BJ (cell line): ENCODE results near the gene PPP1R9A. TPM values are rescaled to one million over a fixed set of nuclear protein-coding genes. Genes with fewer than 3 reads are reported as not detected.

Experiments used
- CTCF ChIA-PET: fragments of 350-600 bp; formaldehyde crosslinking; extraction: SDS; loops from one replicate; lab custom pipeline; 2021; ENCODE audit warnings: antibody characterized with exemption, inconsistent platforms; lab: Yijun Ruan, JAX
- POLR2A ChIA-PET: fragments of 300-600 bp; sonication (Branson Sonifier 250); formaldehyde crosslinking; extraction: SDS; loops from one replicate; lab custom pipeline; 2021; ENCODE audit warnings: antibody characterized with exemption; lab: Charles Lee
- DNase-seq: peaks from one replicate; pipeline ENCODE4 v3.0.0-alpha.2; 2011; ENCODE audit warnings: low read depth
- H3K27me3 ChIP-seq: 2 replicates; pipeline ENCODE4 v1.6.0; 2011; ENCODE audit warnings: low read length; ENCODE audit not compliant: control insufficient read depth, insufficient read depth
- H3K36me3 ChIP-seq: 2 replicates; pipeline ENCODE4 v1.5.1; 2011; ENCODE audit warnings: low read length; ENCODE audit not compliant: control insufficient read depth, insufficient read depth
- H3K4me3 ChIP-seq: 2 replicates; pipeline ENCODE4 v1.5.1; 2011; ENCODE audit warnings: low read depth, mild to moderate bottlenecking, control low read depth, low read length
- polyA plus RNA-seq: library from polyadenylated mRNA; depleted of rRNA; stranded (reverse); fragments of >200 nt; gene quantifications from 2 replicates; pipeline ENCODE4 v1.2.3, GENCODE V29; 2011
- TF ChIP-seq, protein P1 (sequence below): IDR thresholded peaks from 2 replicates; pipeline ENCODE4 v1.5.1; 2011; ENCODE audit warnings: low read depth, mild to moderate bottlenecking, control low read depth, inconsistent platforms, low read length, moderate library complexity; ENCODE audit not compliant: insufficient read depth

The PPP1R9A gene
- polyA plus RNA-seq, 1 experiment, result 0.09 TPM

DNA sequence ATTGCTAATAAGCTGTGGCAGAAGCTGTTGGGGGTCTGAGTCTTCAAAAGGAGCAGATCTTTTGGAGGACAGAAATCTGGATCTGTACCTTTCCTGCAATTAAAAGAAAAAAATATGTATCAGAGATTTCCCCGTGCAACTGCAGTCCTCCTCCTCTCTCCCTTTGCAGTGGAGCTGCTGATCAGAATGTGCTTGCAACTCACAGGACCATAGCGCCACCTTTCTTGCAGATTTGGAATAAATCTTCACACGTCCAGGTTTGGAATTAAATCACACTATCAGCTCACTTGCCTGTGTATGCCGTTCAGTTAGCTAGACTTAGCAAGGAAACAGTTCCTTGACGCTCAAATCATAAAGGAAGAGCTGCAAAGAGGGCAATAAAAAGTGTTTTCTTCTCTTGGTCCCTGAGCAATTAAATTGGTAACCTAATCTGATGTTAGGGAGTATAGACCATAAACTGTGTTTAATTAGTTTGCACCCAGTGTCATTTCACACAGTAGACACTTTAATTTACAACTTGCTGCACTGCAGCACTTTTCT lies 339.5 kb downstream of the PPP1R9A start:
- DNase-seq, result peak; percentile 6
- Histone ChIP-seq H3K4me3 (no peak overlapping the region), H3K36me3 (no peaks in the 10 kb centered on the region), H3K27me3 (no peaks in the 10 kb centered on the region)
- TF ChIP-seq, protein P1, sequence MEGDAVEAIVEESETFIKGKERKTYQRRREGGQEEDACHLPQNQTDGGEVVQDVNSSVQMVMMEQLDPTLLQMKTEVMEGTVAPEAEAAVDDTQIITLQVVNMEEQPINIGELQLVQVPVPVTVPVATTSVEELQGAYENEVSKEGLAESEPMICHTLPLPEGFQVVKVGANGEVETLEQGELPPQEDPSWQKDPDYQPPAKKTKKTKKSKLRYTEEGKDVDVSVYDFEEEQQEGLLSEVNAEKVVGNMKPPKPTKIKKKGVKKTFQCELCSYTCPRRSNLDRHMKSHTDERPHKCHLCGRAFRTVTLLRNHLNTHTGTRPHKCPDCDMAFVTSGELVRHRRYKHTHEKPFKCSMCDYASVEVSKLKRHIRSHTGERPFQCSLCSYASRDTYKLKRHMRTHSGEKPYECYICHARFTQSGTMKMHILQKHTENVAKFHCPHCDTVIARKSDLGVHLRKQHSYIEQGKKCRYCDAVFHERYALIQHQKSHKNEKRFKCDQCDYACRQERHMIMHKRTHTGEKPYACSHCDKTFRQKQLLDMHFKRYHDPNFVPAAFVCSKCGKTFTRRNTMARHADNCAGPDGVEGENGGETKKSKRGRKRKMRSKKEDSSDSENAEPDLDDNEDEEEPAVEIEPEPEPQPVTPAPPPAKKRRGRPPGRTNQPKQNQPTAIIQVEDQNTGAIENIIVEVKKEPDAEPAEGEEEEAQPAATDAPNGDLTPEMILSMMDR, result peak; percentile 69
- ChIA-PET POLR2A (no interaction called here), CTCF (interaction anchor here (0.6 to 2.8 kb wide), 18 partner anchors 8 to 958 kb away, joined by 3 to 22 read pairs (median 4); no protein-coding TSS in a partner anchor)

DNA sequence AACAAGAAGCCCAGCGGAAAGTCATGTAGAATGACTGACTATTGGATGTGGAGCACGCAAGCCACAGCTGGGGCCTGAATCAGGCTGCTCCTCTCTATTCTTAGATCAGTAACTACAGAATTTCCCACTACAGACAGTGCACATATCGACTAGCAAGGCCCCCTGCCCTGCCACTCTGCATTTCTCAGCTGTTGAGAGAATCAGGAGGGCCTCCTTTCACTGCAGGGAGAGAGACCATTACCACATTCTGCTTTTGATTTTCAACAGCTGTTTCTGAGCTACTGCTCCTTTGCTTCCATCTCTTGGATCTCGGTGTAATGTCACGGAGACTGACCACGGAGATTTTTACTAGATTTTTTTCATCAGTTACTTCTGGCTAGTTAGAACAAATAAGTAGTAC lies 343.2 kb downstream of the PPP1R9A start:
- no peak overlapping the region for H3K4me3 ChIP-seq
- H3K27me3 ChIP-seq, result no peaks in the 10 kb centered on the region
- CTCF ChIA-PET, result interaction anchor here (1.4 kb wide), 1 partner anchor 801 kb away, joined by 3 read pairs; no protein-coding TSS in a partner anchor
- H3K36me3 ChIP-seq, result no peaks in the 10 kb centered on the region
- TF ChIP-seq, protein P1, result no peak
- no peak for DNase-seq
- POLR2A ChIA-PET, result no interaction called here

DNA sequence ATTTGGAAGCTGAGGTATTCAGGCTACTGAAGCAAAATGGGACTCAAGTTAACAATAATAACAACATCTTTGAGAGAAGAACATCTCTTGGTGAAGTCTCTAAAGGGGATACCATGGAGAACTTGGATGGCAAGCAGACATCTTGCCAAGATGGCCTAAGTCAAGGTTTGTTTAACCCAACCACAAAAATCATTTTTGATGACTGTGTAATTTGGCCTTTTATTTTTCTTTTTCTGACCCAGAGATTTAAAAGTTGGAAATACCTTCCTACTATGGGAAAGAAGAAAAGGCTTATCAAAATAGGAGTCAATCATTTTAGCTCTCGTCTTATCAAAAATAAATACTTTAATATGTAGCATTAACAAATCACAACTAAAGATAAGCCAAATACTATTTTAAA lies 344.6 kb downstream of the PPP1R9A start:
- no peak for DNase-seq
- POLR2A ChIA-PET, result no interaction called here
- CTCF ChIA-PET, result no interaction called here
- Histone ChIP-seq H3K36me3 (no peaks in the 10 kb centered on the region), H3K4me3 (no peak overlapping the region), H3K27me3 (no peaks in the 10 kb centered on the region)
- TF ChIP-seq, protein P1, result no peak

DNA sequence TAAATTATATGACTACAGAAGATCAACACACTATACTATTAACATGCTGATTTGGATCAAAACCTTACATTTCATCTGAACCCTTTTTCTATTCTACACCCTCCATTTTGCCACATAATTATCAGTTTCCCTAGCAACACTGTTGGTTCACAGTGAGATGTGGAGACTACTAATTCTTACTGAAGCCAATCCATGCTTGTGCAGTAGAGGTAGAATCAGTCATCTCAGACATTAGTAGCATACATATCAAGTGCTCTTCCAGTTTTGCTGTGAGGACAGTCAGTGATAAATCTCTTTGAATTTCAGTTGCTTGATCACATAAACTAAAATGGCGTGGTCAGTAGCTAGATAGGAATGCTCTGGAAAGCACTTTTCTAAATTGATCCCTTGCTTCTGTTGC lies 346.6 kb downstream of the PPP1R9A start:
- Histone ChIP-seq H3K36me3 (no peaks in the 10 kb centered on the region), H3K4me3 (no peak overlapping the region), H3K27me3 (no peaks in the 10 kb centered on the region)
- ChIA-PET CTCF (interaction anchor here (0.6 kb wide), 1 partner anchor 224 kb away, joined by 3 read pairs; no protein-coding TSS in a partner anchor), POLR2A (no interaction called here)
- TF ChIP-seq, protein P1, result no peak
- no peak for DNase-seq

DNA sequence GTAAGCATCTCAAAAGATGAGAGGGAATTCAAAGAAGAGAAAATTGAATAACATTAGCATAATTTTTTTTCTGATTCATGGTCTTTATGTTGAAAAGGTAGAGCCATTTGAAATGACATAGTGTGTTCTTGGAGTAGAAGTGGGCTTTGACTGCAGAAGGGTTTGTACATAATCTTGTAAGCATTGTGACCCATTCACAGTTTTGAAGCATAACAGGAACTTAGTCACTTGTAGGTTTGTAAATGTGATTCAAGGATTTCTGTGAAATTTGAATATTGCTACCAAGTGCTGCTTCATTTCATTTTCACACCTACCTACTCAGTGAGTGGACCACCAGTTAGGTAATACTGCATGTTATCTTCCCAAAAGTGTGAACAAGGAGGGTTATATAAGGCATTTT lies 348.3 kb downstream of the PPP1R9A start:
- H3K36me3 ChIP-seq, result no peaks in the 10 kb centered on the region
- no peaks in the 10 kb centered on the region for H3K27me3 ChIP-seq
- TF ChIP-seq, protein P1, result no peak
- ChIA-PET CTCF (no interaction called here), POLR2A (no interaction called here)
- no peak overlapping the region for H3K4me3 ChIP-seq
- DNase-seq, result no peak
